Measurements from ENCODE around the gene WWC1. TPM values are rescaled to one million over a fixed set of nuclear protein-coding genes. Genes with fewer than 3 reads are reported as not detected.
"Not testable (repeated sequence)": the region's sequence is repeated elsewhere in the genome, so short reads cannot be mapped to it uniquely, and the experiment has no call there.

The WWC1 gene
- polyA plus RNA-seq, 3 donors, result 65.8 to 104 (median 78.7) TPM

- no peak for DNase-seq (ENCODE audit: extremely low read depth in 1 of 11, low read depth in 9 of 11, low spot score in 4 of 11)
These were observed 25.7 kb downstream of the WWC1 start for GRCh38 chr5:168317096-168317520.

- peak in 3 of 11 donors; percentile 68 to 81 (median 77) for DNase-seq (ENCODE audit: extremely low read depth in 1 of 11, low read depth in 9 of 11, low spot score in 4 of 11)
These were observed 26.2 kb downstream of the WWC1 start for GRCh38 chr5:168317521-168318147.

- no peak for DNase-seq (ENCODE audit: extremely low read depth in 1 of 11, low read depth in 9 of 11, low spot score in 4 of 11)
These were observed 26.8 kb downstream of the WWC1 start for GRCh38 chr5:168318240-168318639.

DNA sequence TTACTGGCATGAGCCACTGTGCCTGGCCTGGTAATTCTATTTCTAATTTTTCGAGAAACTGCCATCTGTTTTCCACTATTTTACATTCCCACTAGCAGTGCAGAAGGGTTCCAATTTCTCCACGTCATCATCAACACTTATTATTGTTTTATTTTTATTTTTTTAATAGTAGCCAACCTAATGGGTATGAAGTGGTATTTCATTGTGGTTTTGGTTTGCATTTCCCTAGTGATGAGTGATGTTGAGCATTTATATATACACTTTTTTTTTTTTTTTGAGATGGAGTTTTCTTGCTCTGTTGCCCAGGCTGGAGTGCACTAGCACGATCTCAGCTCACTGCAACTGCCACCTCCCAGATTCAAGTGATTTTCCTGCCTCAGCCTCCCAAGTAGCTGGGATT, 28.3 kb downstream of the WWC1 start:
- no peak for DNase-seq (ENCODE audit: extremely low read depth in 1 of 11, low read depth in 9 of 11, low spot score in 4 of 11)

DNA sequence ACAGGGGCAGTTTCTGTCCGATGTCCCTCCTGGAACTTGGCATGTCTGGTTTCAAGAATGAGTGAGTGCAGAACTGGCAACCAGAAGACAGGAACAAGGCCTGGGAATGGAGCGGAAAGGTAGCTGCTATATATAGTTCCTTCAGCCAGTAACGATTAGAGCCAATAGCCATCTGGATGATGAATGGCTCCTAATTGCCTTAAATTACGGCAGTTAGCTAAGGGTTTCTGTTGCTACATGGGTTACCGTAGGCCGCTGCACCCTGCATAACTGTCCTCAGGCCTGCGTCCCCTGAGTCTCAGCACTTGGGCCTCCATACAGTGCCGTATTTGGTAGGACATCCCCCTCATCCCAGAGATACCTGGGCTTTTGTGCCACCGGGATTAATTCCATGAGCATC, 29.4 kb downstream of the WWC1 start:
- no peak for DNase-seq (ENCODE audit: extremely low read depth in 1 of 11, low read depth in 9 of 11, low spot score in 4 of 11)

DNA sequence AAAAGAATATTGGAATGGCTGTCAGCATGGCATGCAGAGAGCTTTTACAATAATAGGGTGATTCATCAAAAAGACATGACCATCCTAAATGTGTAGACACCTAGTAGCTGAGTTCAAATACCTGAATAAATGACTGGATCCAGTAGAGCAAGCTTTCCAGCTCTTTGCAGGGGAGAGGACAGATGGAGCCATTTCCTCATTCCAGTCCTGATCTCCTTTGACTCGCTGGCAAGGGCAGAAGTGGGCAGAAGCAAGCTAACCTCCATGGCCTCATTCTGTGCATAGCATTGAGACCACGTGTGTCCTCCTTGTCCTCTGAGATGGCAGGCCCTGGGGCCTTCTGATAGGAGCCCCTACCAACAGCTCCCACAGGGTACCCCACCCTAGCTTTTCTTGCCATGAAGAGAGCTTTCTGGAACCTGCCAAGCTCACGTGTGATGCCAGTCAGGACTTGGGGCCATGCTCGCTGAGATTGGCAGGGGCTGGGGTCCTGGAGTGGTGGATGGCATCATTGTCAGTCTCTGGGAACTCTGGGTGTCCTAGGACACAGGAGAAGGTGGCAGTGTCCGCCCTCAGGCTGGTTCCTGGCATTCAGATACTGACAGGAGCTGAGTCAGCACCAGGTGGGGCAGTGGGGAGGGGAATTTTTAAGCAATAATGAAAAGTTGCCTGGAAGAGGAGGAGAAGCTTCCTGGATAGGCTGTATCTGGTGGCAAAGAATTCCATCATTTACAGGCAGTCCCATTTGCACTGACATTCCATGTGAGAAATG, 33.6 kb downstream of the WWC1 start:
- DNase-seq (ENCODE audit: extremely low read depth in 1 of 11, low read depth in 9 of 11, low spot score in 4 of 11), result no peak

GRCh38 chr5:168327019-168327421, 35.6 kb downstream of the WWC1 start:
- DNase-seq (ENCODE audit: extremely low read depth in 1 of 11, low read depth in 9 of 11, low spot score in 4 of 11), result no peak

GRCh38 chr5:168327451-168327850, 36.0 kb downstream of the WWC1 start:
- no peak for DNase-seq (ENCODE audit: extremely low read depth in 1 of 11, low read depth in 9 of 11, low spot score in 4 of 11)

- DNase-seq (ENCODE audit: extremely low read depth in 1 of 11, low read depth in 9 of 11, low spot score in 4 of 11), result no peak
These were observed 36.5 kb downstream of the WWC1 start for GRCh38 chr5:168327994-168328393.

DNA sequence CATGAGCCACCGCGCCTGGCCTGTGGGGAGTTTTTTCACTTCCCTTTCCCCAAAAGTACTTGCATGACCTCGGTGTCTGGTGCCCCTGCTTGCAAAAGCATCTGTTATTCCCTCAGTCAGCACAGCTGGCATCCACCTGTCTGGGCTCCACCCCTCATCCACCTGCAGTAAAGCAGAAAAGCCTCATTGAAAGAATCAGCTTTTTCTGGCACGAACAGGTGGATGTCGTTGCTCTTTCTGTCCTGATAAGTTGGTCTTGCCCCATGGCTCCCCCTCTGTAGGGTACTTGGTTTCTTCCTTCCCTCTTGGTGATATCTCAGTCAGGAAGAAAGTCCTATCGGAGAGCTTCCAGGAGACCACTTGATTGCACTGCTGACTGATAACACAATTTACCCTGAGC, 37.4 kb downstream of the WWC1 start:
- DNase-seq (ENCODE audit: extremely low read depth in 1 of 11, low read depth in 9 of 11, low spot score in 4 of 11), result peak in 2 of 11 donors; percentile 50 to 52

DNA sequence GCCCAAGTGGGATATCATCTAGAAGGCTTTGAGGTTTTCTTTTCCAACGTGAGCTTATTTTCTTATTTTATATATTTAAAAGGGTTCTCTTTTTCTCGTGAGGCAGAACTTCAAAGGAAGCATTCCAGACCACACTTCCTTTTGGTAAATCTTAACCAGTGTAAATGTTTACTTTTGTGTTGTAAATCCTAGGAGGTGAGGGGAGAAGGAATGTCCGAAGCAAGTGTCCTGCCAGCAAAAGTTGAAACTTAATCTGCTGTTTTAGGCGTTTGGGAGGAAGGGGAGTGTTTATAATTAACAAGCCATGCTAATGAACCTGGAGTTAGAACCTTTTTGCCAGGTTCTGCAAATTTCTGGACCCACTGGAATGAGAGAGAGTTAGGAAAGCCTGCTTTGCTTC, 37.9 kb downstream of the WWC1 start:
- DNase-seq (ENCODE audit: extremely low read depth in 1 of 11, low read depth in 9 of 11, low spot score in 4 of 11), result peak in 1 of 11 donors; percentile 42

DNA sequence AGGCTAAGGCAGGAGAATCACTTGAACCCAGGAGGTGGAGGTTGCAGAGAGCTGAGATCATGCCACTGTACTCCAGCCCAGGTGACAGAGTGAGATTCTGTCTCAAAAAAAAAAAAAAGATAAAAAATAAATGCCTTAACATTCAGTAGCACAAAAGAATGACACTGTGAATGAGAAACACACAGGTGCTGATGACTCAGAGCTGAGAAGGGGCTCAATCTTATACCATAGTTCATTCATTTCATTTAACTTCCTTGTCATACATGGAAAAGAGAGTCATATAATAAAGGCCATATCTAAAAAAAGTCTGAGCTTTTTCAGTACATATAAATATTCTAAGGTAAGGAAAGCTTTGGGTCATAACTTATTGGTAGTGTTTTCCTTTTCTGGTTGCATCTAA, 40.6 kb downstream of the WWC1 start:
- no peak for DNase-seq (ENCODE audit: extremely low read depth in 1 of 11, low read depth in 9 of 11, low spot score in 4 of 11)

- no peak for DNase-seq (ENCODE audit: extremely low read depth in 1 of 11, low read depth in 9 of 11, low spot score in 4 of 11)
These were observed 42.8 kb downstream of the WWC1 start for GRCh38 chr5:168334280-168334679.

- peak in 7 of 11 donors; percentile 50 to 80 (median 69) for DNase-seq (ENCODE audit: extremely low read depth in 1 of 11, low read depth in 9 of 11, low spot score in 4 of 11)
These were observed 43.2 kb downstream of the WWC1 start for GRCh38 chr5:168334695-168335094.

DNA sequence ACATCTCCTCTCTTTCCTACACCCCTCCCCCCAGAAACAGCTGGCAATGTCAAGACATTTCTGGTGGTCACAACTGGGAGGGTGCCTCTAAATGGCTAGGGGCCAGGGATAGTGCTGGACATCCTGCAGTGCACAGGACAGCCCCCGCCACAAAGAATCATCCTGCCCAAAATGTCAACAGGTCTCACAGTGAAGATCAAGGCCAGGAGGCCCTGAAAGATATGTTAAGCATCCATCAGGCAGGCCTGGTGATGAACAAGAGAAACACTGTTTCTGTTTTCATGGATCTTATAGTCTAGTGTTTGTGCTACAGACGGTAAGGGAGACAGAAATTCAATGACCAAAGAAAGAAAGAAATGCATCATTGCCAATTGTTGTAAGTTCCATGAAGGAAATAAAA, 45.9 kb downstream of the WWC1 start:
- DNase-seq (ENCODE audit: extremely low read depth in 1 of 11, low read depth in 9 of 11, low spot score in 4 of 11), result no peak

DNA sequence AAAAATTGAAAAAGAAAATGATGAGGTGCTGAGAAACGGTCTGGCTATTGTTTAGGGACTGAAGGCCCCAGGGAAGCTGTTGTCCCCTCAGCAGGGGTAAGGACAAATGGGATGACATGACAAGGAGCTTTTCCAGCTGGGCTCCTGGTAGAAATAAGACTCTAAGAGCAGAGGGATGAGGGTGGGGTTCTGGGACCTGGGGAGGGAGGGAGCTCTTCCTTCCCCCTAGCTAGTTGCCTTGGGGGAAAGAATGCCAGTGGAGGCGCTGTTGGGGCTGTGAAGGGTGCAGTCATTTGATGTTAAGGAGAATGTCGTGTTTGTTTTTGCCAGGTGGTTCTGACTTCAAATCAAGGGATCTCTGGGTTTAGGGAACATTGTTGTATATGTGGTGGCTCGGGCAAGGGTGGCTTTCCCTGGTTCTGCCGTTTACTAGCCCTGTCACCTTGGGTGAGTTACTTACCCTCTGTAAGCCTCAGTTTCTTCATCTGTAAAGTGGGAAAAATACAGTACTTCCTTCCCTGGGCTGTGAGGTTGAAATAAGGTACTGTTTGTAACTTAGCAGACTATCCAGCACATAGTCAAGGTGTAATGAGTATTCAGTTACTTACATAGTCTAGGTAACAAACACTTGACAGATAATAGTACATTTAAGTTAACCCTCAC, 47.8 kb downstream of the WWC1 start:
- DNase-seq (ENCODE audit: extremely low read depth in 1 of 11, low read depth in 9 of 11, low spot score in 4 of 11), result no peak

- DNase-seq (ENCODE audit: extremely low read depth in 1 of 11, low read depth in 9 of 11, low spot score in 4 of 11), result not testable (repeated sequence)
These were observed 48.3 kb downstream of the WWC1 start for GRCh38 chr5:168339772-168340140.

GRCh38 chr5:168340487-168340886, 49.0 kb downstream of the WWC1 start:
- DNase-seq (ENCODE audit: extremely low read depth in 1 of 11, low read depth in 9 of 11, low spot score in 4 of 11), result no peak

GRCh38 chr5:168341178-168341577, 49.7 kb downstream of the WWC1 start:
- no peak for DNase-seq (ENCODE audit: extremely low read depth in 1 of 11, low read depth in 9 of 11, low spot score in 4 of 11)

GRCh38 chr5:168342151-168342825, 50.8 kb downstream of the WWC1 start:
- no peak for DNase-seq (ENCODE audit: extremely low read depth in 1 of 11, low read depth in 9 of 11, low spot score in 4 of 11)

All from renal cortex interstitium (tissue), 11 donors.